K562 (cell line): ENCODE data around the gene HSPB3. TPM values are rescaled to one million over a fixed set of nuclear protein-coding genes. Genes with fewer than 3 reads are reported as not detected.

Source experiments
- ATAC-seq: fragments of 200-7000 bp; cut with Tn5 transposase; 3 replicates; pipeline ENCODE4 v1.9.1; 2020; ENCODE audit warnings: moderate library complexity
- BruUV-seq: library from RNA; stranded (reverse); fragments of 400-500 nt; replicated peaks from 2 replicates; lab custom pipeline; 2021; lab: Mats Ljungman, UMichigan
- CTCF ChIA-PET: fragments of 300-600 bp; formaldehyde crosslinking; extraction: SDS; loops from one replicate; lab custom pipeline; 2021; ENCODE audit warnings: low intra/inter-chr PET ratio; lab: Yijun Ruan, JAX
- POLR2A ChIA-PET: fragments of 300-600, 350-650 bp; sonication (Branson Sonifier 250); formaldehyde crosslinking; extraction: SDS; loops from one replicate; lab custom pipeline; 2021; ENCODE audit warnings: antibody characterized with exemption, inconsistent platforms; lab: Yijun Ruan, JAX
- DNase-seq, 4 experiments: peaks; one replicate each; pipeline versions ENCODE4 v3.0.0 to v3.0.0-alpha.2; 2011 to 2018; ENCODE audit warnings: low spot score in 3 of 4, mixed read lengths in 3 of 4; ENCODE audit errors: extremely low read depth in 1 of 4
- FAIRE-seq: peaks from 2 replicates; lab custom pipeline; 2011; peaks lifted over from hg19 to GRCh38; lab: Jason Lieb, UNC
- H2AFZ ChIP-seq: 2 replicates; pipeline ENCODE4 v1.6.0; 2011; ENCODE audit warnings: low read depth, low read length, control low read depth, inconsistent platforms
- H3K27ac ChIP-seq: fragments of 200-600 bp; 3 replicates; pipeline ENCODE4 v1.8.0; 2011; ENCODE audit warnings: low read depth, mild to moderate bottlenecking, control low read depth, inconsistent platforms, low read length, moderate library complexity, mixed read lengths; ENCODE audit errors: extremely low read depth
- H3K27me3 ChIP-seq, 2 experiments: fragments of 300-600 bp in 1 of 2; 2 replicates in 1 of 2; 3 replicates in 1 of 2; pipeline versions ENCODE4 v1.6.0 to v1.8.0; 2011; ENCODE audit warnings: inconsistent platforms in 2 of 2, low read length in 2 of 2, mild to moderate bottlenecking in 1 of 2, mixed read lengths in 1 of 2, moderate library complexity in 1 of 2; ENCODE audit not compliant: control insufficient read depth in 2 of 2, insufficient read depth in 2 of 2
- H3K36me3 ChIP-seq: fragments of 300-600 bp; 3 replicates; pipeline ENCODE4 v1.8.0; 2011; ENCODE audit warnings: mild to moderate bottlenecking, low read length, inconsistent platforms; ENCODE audit not compliant: control insufficient read depth, insufficient read depth
- H3K4me1 ChIP-seq, 2 experiments: fragments of 200-600 bp in 1 of 2; replicated peaks in 1 of 2; 2 replicates in 1 of 2; 3 replicates in 1 of 2; pipeline versions ENCODE4 v1.5.1 to v1.8.0; 2011; ENCODE audit warnings: inconsistent platforms in 2 of 2, low read length in 2 of 2, mild to moderate bottlenecking in 1 of 2, mixed read lengths in 1 of 2, moderate library complexity in 1 of 2; ENCODE audit not compliant: control insufficient read depth in 2 of 2, insufficient read depth in 2 of 2
- H3K4me2 ChIP-seq: 2 replicates; pipeline ENCODE4 v1.6.1; 2011; ENCODE audit warnings: low read length, control low read depth, inconsistent platforms, mixed read lengths; ENCODE audit not compliant: insufficient read depth
- H3K4me3 ChIP-seq: fragments of 200-600 bp; sonication (generic), shearing (Covaris generic); 2 replicates; pipeline ENCODE4 v1.5.1; 2016; ENCODE audit warnings: control low read depth, inconsistent platforms
- H3K79me2 ChIP-seq: fragments of 200-600 bp; 3 replicates; pipeline ENCODE4 v1.8.0; 2011; ENCODE audit warnings: low read length, inconsistent platforms; ENCODE audit not compliant: control insufficient read depth, insufficient read depth
- H3K9ac ChIP-seq, 2 experiments: 2 replicates each; pipeline versions ENCODE4 v1.6.0 to v1.6.1; 2011; ENCODE audit warnings: low read depth in 2 of 2, low read length in 2 of 2, control low read depth in 1 of 2, inconsistent platforms in 1 of 2, mild to moderate bottlenecking in 1 of 2, mixed read lengths in 1 of 2; ENCODE audit not compliant: insufficient read depth in 1 of 2
- H3K9me1 ChIP-seq: one replicate; pipeline ENCODE4 v1.6.0; 2011; ENCODE audit warnings: inconsistent platforms, mild to moderate bottlenecking, low read length, moderate library complexity; ENCODE audit not compliant: control insufficient read depth, insufficient read depth
- H3K9me3 ChIP-seq: replicated peaks from 2 replicates; pipeline ENCODE4 v1.5.1; 2011; ENCODE audit warnings: low read depth, low read length, inconsistent platforms; ENCODE audit not compliant: control insufficient read depth, insufficient read depth
- H4K20me1 ChIP-seq: replicated peaks from 2 replicates; pipeline ENCODE4 v1.6.1; 2011; ENCODE audit warnings: low read length, inconsistent platforms, mixed read lengths; ENCODE audit not compliant: control insufficient read depth, insufficient read depth
- ELF4 ChIP-seq: fragments of 450-650 bp; formaldehyde crosslinking; IDR thresholded peaks from 2 replicates; pipeline ENCODE4 v1.4.0; 2022; ENCODE audit warnings: missing genetic modification characterization
- FIP1L1 ChIP-seq: fragments of 200-400 bp; formaldehyde crosslinking; IDR thresholded peaks from 2 replicates; pipeline ENCODE4 v1.6.1; 2018; ENCODE audit warnings: mild to moderate bottlenecking, low read depth, low read length; ENCODE audit not compliant: poor library complexity, severe bottlenecking
- IFI16 ChIP-seq: fragments of 250-450 bp; sonication (Bioruptor Pico); IDR thresholded peaks from 2 replicates; pipeline ENCODE4 v2.1.2; 2022; ENCODE audit warnings: mild to moderate bottlenecking, inconsistent platforms
- STAT5A ChIP-seq: IDR thresholded peaks from 2 replicates; pipeline ENCODE4 v1.6.1; 2012; ENCODE audit warnings: low read length, inconsistent platforms, borderline replicate concordance
- TCF7 ChIP-seq: sonication (generic); IDR thresholded peaks from 2 replicates; pipeline ENCODE4 v1.6.1; 2016; ENCODE audit warnings: antibody characterized with exemption, borderline replicate concordance
- ZNF324 ChIP-seq: fragments of 250-450 bp; sonication (Bioruptor Pico); IDR thresholded peaks from 2 replicates; pipeline ENCODE4 v1.4.0; 2020; ENCODE audit warnings: mild to moderate bottlenecking
- WGBS: fragments of 100-300 bp; shearing (Covaris generic); methylation state at CpG from one replicate; pipeline ENCODE4 v1.1.6; 2016; ENCODE audit warnings: low coverage, mixed read lengths; ENCODE audit not compliant: insufficient coverage; ENCODE audit errors: missing lambda C conversion rate; 5-methylcytosine and 5-hydroxymethylcytosine counted together
- in situ Hi-C: fragments of 300-500 bp; cut with MboI; formaldehyde crosslinking; loops from 4 replicates; pipeline ENCODE4 v1.15.0; 2018; ENCODE audit warnings: inconsistent platforms, mixed read lengths
- intact Hi-C: fragments of 100-400 bp; cut with micrococcal nuclease; formaldehyde crosslinking; loops from 2 replicates; pipeline ENCODE4 v1.14.2; 2022
- polyA plus RNA-seq, 8 experiments: library from polyadenylated mRNA; depleted of rRNA in 4 of 8; stranded (reverse) in 5 of 8; unstranded in 3 of 8; fragments of >200 nt; fragmentation: Nextera tagmentation in 2 of 8; fragmentation: Illumina TruSeq in 1 of 8; extraction: Ambion mirVana in 2 of 8; extraction: Trizol in 1 of 8; gene quantifications; 2 replicates each; pipeline versions ENCODE4 v1.2.1 to v1.2.3, GENCODE V29; 2011 to 2014; ENCODE audit warnings: inconsistent platforms in 1 of 8, missing spikeins in 1 of 8
- total RNA-seq, 7 experiments: library from RNA; depleted of rRNA in 6 of 7; stranded (reverse); fragments of >200 nt in 6 of 7; fragmentation: Illumina TruSeq in 2 of 7; extraction: Trizol in 2 of 7; gene quantifications; 2 replicates each; pipeline versions ENCODE4 v1.2.1 to v1.2.3, GENCODE V29; 2011 to 2021; ENCODE audit warnings: low replicate concordance in 1 of 7

The HSPB3 gene
- total and polyA plus RNA-seq, 9 of the 15 experiments (the other 6 are each of a cell fraction or from before 2014, with no cell fraction given) = 2.4 to 6.3 (median 3.4) TPM

GRCh38 chr5:54458221-54458620 lies 2.7 kb downstream of the HSPB3 start:
- BruUV-seq = no TSS peak
- POLR2A ChIA-PET = no interaction called here
- Histone ChIP-seq H3K27ac (no peak overlapping the region), H3K4me1 (peaks cover 5 to 20% of the 10 kb centered on the region in 2 experiments), H3K9me1 (no peaks in the 10 kb centered on the region), H3K4me3 (no peak overlapping the region), H3K4me2 (no peak overlapping the region), H2AFZ (no peak overlapping the region), H3K9me3 (no peaks in the 10 kb centered on the region), H3K79me2 (no peaks in the 10 kb centered on the region), H4K20me1 (no peaks in the 10 kb centered on the region), H3K36me3 (no peaks in the 10 kb centered on the region), H3K9ac (no peak overlapping the region), H3K27me3 (no peaks in the 10 kb centered on the region)
- in situ Hi-C loops = no loop called here
- FAIRE-seq (no peak), ATAC-seq (no peak), DNase-seq (no peak)
- WGBS = 75% methylated on average over 1 of the region's 2 CpGs
- no peak for TF ChIP-seq IFI16
- TF ChIP-seq FIP1L1 = no peak
- no peak for TF ChIP-seq STAT5A
- no peak for TF ChIP-seq TCF7
- TF ChIP-seq ZNF324 (CRISPR knock-in tag) = no peak
- TF ChIP-seq ELF4 (CRISPR knock-in tag) = no peak
- intact Hi-C loops = no loop called here
- CTCF ChIA-PET = no interaction called here
